ENCODE results near the gene ANO4. TPM values are rescaled to one million over a fixed set of nuclear protein-coding genes. Genes with fewer than 3 reads are reported as not detected.

ANO4 gene
- total and polyA plus RNA-seq, 2 of the 8 experiments (the other 6 are each of a cell fraction or from before 2014, with no cell fraction given): 1.1 to 3.4 TPM

GRCh38 chr12:100982511-100983183, 188.1 kb downstream of the ANO4 start (continued):
- TF ChIP-seq, protein P1, sequence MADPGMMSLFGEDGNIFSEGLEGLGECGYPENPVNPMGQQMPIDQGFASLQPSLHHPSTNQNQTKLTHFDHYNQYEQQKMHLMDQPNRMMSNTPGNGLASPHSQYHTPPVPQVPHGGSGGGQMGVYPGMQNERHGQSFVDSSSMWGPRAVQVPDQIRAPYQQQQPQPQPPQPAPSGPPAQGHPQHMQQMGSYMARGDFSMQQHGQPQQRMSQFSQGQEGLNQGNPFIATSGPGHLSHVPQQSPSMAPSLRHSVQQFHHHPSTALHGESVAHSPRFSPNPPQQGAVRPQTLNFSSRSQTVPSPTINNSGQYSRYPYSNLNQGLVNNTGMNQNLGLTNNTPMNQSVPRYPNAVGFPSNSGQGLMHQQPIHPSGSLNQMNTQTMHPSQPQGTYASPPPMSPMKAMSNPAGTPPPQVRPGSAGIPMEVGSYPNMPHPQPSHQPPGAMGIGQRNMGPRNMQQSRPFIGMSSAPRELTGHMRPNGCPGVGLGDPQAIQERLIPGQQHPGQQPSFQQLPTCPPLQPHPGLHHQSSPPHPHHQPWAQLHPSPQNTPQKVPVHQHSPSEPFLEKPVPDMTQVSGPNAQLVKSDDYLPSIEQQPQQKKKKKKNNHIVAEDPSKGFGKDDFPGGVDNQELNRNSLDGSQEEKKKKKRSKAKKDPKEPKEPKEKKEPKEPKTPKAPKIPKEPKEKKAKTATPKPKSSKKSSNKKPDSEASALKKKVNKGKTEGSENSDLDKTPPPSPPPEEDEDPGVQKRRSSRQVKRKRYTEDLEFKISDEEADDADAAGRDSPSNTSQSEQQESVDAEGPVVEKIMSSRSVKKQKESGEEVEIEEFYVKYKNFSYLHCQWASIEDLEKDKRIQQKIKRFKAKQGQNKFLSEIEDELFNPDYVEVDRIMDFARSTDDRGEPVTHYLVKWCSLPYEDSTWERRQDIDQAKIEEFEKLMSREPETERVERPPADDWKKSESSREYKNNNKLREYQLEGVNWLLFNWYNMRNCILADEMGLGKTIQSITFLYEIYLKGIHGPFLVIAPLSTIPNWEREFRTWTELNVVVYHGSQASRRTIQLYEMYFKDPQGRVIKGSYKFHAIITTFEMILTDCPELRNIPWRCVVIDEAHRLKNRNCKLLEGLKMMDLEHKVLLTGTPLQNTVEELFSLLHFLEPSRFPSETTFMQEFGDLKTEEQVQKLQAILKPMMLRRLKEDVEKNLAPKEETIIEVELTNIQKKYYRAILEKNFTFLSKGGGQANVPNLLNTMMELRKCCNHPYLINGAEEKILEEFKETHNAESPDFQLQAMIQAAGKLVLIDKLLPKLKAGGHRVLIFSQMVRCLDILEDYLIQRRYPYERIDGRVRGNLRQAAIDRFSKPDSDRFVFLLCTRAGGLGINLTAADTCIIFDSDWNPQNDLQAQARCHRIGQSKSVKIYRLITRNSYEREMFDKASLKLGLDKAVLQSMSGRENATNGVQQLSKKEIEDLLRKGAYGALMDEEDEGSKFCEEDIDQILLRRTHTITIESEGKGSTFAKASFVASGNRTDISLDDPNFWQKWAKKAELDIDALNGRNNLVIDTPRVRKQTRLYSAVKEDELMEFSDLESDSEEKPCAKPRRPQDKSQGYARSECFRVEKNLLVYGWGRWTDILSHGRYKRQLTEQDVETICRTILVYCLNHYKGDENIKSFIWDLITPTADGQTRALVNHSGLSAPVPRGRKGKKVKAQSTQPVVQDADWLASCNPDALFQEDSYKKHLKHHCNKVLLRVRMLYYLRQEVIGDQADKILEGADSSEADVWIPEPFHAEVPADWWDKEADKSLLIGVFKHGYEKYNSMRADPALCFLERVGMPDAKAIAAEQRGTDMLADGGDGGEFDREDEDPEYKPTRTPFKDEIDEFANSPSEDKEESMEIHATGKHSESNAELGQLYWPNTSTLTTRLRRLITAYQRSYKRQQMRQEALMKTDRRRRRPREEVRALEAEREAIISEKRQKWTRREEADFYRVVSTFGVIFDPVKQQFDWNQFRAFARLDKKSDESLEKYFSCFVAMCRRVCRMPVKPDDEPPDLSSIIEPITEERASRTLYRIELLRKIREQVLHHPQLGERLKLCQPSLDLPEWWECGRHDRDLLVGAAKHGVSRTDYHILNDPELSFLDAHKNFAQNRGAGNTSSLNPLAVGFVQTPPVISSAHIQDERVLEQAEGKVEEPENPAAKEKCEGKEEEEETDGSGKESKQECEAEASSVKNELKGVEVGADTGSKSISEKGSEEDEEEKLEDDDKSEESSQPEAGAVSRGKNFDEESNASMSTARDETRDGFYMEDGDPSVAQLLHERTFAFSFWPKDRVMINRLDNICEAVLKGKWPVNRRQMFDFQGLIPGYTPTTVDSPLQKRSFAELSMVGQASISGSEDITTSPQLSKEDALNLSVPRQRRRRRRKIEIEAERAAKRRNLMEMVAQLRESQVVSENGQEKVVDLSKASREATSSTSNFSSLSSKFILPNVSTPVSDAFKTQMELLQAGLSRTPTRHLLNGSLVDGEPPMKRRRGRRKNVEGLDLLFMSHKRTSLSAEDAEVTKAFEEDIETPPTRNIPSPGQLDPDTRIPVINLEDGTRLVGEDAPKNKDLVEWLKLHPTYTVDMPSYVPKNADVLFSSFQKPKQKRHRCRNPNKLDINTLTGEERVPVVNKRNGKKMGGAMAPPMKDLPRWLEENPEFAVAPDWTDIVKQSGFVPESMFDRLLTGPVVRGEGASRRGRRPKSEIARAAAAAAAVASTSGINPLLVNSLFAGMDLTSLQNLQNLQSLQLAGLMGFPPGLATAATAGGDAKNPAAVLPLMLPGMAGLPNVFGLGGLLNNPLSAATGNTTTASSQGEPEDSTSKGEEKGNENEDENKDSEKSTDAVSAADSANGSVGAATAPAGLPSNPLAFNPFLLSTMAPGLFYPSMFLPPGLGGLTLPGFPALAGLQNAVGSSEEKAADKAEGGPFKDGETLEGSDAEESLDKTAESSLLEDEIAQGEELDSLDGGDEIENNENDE (IDR thresholded peaks at IDR 0.05; ENCODE audit: insufficient replicate concordance, low read length): no peak
- TF ChIP-seq POLR2AphosphoS5 (IDR thresholded peaks at IDR 0.05; ENCODE audit: low read depth, low read length) (no peak), CBX5 (IDR thresholded peaks at IDR 0.05; ENCODE audit: low read depth, low read length) (no peak), KDM5A (IDR thresholded peaks at IDR 0.05; ENCODE audit: low read length) (no peak), EP300 (IDR thresholded peaks at IDR 0.05; ENCODE audit: borderline replicate concordance in 1 of 2, low read depth in 2 of 2, low read length in 2 of 2) (no peak), SUZ12 (IDR thresholded peaks at IDR 0.05; ENCODE audit: low read length) (no peak), SRF (IDR thresholded peaks at IDR 0.05; ENCODE audit: low read depth, low read length) (no peak), RFX5 (IDR thresholded peaks at IDR 0.05; ENCODE audit: borderline replicate concordance, low read depth, low read length) (no peak), NANOG (IDR thresholded peaks at IDR 0.05; ENCODE audit: insufficient read depth, low read depth, low read length, poor library complexity, severe bottlenecking) (no peak), RAD21 (IDR thresholded peaks at IDR 0.05 in 1 of 2, conservative IDR thresholded peaks at IDR 0.05 in 1 of 2; ENCODE audit: low read depth in 2 of 2, low read length in 2 of 2) (no peak)
